Lower lobe of right lung (tissue), 2 donors: ENCODE results near the gene MYO3A. TPM values are rescaled to one million over a fixed set of nuclear protein-coding genes. Genes with fewer than 3 reads are reported as not detected.

Source experiments
- ATAC-seq, 2 donors: fragments of 200-7000 bp; cut with Tn5 transposase; one replicate each; pipeline ENCODE4 v1.9.1; 2020 to 2022; ENCODE audit warnings: mild to moderate bottlenecking in 2 of 2, moderate library complexity in 2 of 2
- DNase-seq: peaks from one replicate; pipeline ENCODE4 v3.0.0-alpha.2; 2020
- H3K27ac ChIP-seq: fragments of 200-600 bp; one replicate; pipeline ENCODE4 v1.8.0; 2022
- H3K27me3 ChIP-seq: fragments of 200-600 bp; one replicate; pipeline ENCODE4 v1.8.0; 2022; ENCODE audit warnings: low read depth
- H3K36me3 ChIP-seq: fragments of 200-600 bp; one replicate; pipeline ENCODE4 v1.8.0; 2022; ENCODE audit warnings: mild to moderate bottlenecking
- H3K4me1 ChIP-seq: fragments of 200-600 bp; one replicate; pipeline ENCODE4 v1.8.0; 2022
- H3K4me3 ChIP-seq: fragments of 200-600 bp; one replicate; pipeline ENCODE4 v1.8.0; 2022; ENCODE audit warnings: mild to moderate bottlenecking
- H3K9me3 ChIP-seq: fragments of 200-600 bp; one replicate; pipeline ENCODE4 v1.8.0; 2022
- intact Hi-C: fragments of 100-400 bp; cut with DNase I; formaldehyde crosslinking; loops from one replicate; pipeline ENCODE4 v1.11.0; 2022
- total RNA-seq: library from RNA; stranded (reverse); fragmentation: NEBNext Ultra II Directional; extraction: Animal tissue kit (Norgen Biotek cat#: 25700); gene quantifications from one replicate; pipeline ENCODE4 v1.2.1, GENCODE V29; 2021
- TF ChIP-seq, protein P1 (sequence below): fragments of 200-600 bp; IDR thresholded peaks from one replicate; pipeline ENCODE4 v1.8.0; 2022; ENCODE audit warnings: antibody characterized with exemption, mild to moderate bottlenecking
- donor health status: DM: no; HTN: yes; CAD: no; lungs with severe emphysema.

The MYO3A gene
- total RNA-seq, 1 donor from 2014 or later: 0.44 TPM

DNA sequence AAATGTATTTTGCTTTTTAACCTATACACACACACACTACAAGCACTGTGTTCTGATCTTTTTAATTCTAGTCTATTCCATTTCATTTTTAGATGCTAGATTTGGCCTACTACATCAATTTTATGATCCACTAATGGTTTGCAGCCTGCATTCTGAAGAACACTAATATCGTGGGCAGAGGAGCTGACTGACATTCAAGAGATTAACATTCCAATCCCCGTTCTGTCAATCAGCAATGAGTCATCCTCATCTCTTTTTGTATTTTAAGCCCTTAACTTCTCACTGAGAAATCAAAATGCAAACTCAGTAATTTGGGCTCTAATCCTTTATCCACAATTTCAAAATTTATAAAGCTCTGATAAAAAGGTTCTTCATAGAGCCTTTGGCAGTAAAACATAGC lies 235.4 kb downstream of the MYO3A start:
- H3K36me3 ChIP-seq: no peaks in the 10 kb centered on the region
- no peaks in the 10 kb centered on the region for H3K4me1 ChIP-seq
- intact Hi-C loops: no loop called here
- no peak for ATAC-seq
- H3K27ac ChIP-seq: no peak overlapping the region
- no peaks in the 10 kb centered on the region for H3K9me3 ChIP-seq
- H3K27me3 ChIP-seq: no peaks in the 10 kb centered on the region
- DNase-seq: no peak
- no peak overlapping the region for H3K4me3 ChIP-seq
- TF ChIP-seq, protein P1, sequence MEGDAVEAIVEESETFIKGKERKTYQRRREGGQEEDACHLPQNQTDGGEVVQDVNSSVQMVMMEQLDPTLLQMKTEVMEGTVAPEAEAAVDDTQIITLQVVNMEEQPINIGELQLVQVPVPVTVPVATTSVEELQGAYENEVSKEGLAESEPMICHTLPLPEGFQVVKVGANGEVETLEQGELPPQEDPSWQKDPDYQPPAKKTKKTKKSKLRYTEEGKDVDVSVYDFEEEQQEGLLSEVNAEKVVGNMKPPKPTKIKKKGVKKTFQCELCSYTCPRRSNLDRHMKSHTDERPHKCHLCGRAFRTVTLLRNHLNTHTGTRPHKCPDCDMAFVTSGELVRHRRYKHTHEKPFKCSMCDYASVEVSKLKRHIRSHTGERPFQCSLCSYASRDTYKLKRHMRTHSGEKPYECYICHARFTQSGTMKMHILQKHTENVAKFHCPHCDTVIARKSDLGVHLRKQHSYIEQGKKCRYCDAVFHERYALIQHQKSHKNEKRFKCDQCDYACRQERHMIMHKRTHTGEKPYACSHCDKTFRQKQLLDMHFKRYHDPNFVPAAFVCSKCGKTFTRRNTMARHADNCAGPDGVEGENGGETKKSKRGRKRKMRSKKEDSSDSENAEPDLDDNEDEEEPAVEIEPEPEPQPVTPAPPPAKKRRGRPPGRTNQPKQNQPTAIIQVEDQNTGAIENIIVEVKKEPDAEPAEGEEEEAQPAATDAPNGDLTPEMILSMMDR: no peak

DNA sequence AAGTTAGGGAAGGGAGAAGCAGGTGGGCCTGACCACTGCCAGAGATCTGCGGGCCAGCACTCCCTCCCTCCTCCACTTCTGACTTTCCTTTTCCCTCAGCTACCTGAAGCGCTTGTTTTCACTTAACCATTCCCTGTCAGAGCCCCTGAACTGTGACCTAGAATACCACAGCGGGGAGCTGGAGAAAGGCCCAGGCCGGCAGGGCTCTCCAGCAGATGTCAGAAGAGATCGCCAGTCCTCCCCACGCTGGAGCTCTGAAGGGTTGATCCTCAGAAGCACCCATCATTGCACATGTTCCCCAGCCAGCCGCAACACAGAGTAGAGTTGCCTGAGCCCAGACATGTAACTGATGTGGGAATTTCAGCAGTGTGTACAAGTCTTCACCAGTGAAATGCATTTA lies 238.1 kb downstream of the MYO3A start:
- no peak for ATAC-seq

DNA sequence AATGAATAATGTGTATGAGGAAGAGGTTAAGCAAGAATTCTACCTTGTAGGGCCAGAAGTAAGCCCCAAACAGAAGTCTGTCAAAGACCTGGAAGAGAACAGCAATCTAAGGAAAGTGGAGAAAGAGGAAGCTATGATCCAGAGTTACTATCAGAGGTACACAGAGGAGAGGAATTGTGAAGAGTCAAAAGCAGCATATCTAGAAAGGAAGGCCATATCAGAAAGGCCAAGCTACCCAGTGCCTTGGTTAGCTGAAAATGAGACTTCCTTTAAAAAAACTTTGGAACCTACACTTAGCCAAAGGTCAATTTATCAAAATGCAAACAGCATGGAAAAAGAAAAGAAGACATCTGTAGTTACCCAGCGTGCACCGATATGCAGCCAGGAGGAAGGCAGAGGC lies 239.8 kb downstream of the MYO3A start:
- Histone ChIP-seq H3K4me1 (no peaks in the 10 kb centered on the region), H3K4me3 (no peak overlapping the region), H3K9me3 (no peaks in the 10 kb centered on the region), H3K36me3 (no peaks in the 10 kb centered on the region), H3K27me3 (no peaks in the 10 kb centered on the region), H3K27ac (no peak overlapping the region)
- ATAC-seq: no peak
- DNase-seq: no peak
- TF ChIP-seq, protein P1: no peak
- intact Hi-C loops: no loop called here

More for the DNA sequence above, 238.1 kb downstream of the MYO3A start:
- no peak for DNase-seq
- no peak overlapping the region for H3K27ac ChIP-seq
- H3K36me3 ChIP-seq: no peaks in the 10 kb centered on the region
- H3K4me3 ChIP-seq: no peak overlapping the region
- H3K9me3 ChIP-seq: no peaks in the 10 kb centered on the region
- TF ChIP-seq, protein P1: no peak
- H3K4me1 ChIP-seq: no peaks in the 10 kb centered on the region
- H3K27me3 ChIP-seq: no peaks in the 10 kb centered on the region
- intact Hi-C loops: no loop called here

DNA sequence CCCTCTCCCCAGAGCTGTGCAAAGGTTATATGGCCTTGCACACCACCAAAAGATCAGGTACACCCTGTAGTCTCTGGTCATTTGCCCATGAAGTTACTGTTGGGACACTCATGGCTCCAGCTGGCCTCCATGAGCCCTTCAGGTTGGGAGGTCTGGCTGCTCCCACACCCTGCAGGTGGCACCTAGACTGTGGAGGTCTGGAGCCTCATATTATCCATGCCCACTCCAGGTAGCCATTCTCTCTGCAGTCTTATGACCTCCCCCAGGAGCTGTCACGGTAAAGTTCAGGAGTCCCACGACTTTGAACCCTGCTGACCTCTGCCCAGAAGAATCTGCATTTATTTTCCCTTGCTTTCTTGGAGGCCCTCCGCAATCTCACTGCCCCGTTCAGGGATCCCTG lies 243.3 kb downstream of the MYO3A start:
- Histone ChIP-seq H3K36me3 (no peaks in the 10 kb centered on the region), H3K4me3 (no peak overlapping the region), H3K9me3 (no peaks in the 10 kb centered on the region), H3K27ac (no peak overlapping the region), H3K4me1 (no peaks in the 10 kb centered on the region), H3K27me3 (no peaks in the 10 kb centered on the region)
- DNase-seq (no peak), ATAC-seq (no peak)
- intact Hi-C loops: no loop called here
- TF ChIP-seq, protein P1: no peak

DNA sequence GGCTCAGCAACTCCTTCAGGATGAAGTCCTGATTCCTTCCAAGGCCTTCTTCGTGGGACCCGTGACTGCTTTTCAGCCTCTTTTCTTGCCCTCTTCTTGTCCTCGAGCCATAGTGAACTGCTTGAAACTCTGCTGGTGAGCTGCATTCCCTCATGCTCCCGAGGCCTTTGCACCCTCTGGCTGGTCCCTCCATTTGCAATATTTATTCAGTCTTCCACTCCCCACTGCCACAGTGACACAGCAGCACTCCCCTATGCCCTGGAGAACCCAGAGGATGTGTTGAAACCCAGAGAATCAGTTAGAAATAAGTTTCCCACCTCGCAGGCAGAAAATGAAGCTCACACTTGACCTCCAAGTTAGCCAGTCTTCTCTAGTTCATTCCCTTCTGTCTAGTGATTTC lies 260.2 kb downstream of the MYO3A start:
- TF ChIP-seq, protein P1: no peak
- H3K4me1 ChIP-seq: no peaks in the 10 kb centered on the region
- H3K27me3 ChIP-seq: no peaks in the 10 kb centered on the region
- H3K36me3 ChIP-seq: no peaks in the 10 kb centered on the region
- no peak for ATAC-seq
- no peak overlapping the region for H3K4me3 ChIP-seq
- H3K27ac ChIP-seq: no peak overlapping the region
- intact Hi-C loops: no loop called here
- H3K9me3 ChIP-seq: no peaks in the 10 kb centered on the region
- no peak for DNase-seq

DNA sequence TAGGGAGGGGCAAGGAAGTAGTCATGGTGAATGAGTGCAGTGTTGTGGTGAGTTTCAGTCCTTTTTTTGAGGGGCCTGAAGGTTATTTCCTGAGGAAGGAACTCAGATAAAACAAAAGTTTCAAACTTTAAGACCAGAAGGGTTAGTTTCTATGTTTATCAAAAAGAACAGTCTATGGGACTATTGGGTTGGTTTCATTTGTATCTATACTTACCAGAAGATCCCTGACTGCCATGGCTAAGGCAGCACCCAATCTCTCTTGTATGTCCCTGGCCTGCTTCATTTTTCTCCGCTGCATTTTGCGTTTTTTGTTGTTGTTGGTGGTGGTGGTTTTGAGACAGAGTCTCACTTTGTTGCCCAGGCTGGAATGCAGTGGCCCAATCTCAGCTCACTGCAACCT lies 263.2 kb downstream of the MYO3A start:
- no peaks in the 10 kb centered on the region for H3K4me1 ChIP-seq
- H3K9me3 ChIP-seq: no peaks in the 10 kb centered on the region
- no peaks in the 10 kb centered on the region for H3K36me3 ChIP-seq
- no peaks in the 10 kb centered on the region for H3K27me3 ChIP-seq
- intact Hi-C loops: no loop called here
- no peak overlapping the region for H3K27ac ChIP-seq
- DNase-seq: no peak
- H3K4me3 ChIP-seq: no peak overlapping the region
- no peak for ATAC-seq
- TF ChIP-seq, protein P1: no peak
